Measurements from ENCODE around the gene ALDH1A3.

DNA sequence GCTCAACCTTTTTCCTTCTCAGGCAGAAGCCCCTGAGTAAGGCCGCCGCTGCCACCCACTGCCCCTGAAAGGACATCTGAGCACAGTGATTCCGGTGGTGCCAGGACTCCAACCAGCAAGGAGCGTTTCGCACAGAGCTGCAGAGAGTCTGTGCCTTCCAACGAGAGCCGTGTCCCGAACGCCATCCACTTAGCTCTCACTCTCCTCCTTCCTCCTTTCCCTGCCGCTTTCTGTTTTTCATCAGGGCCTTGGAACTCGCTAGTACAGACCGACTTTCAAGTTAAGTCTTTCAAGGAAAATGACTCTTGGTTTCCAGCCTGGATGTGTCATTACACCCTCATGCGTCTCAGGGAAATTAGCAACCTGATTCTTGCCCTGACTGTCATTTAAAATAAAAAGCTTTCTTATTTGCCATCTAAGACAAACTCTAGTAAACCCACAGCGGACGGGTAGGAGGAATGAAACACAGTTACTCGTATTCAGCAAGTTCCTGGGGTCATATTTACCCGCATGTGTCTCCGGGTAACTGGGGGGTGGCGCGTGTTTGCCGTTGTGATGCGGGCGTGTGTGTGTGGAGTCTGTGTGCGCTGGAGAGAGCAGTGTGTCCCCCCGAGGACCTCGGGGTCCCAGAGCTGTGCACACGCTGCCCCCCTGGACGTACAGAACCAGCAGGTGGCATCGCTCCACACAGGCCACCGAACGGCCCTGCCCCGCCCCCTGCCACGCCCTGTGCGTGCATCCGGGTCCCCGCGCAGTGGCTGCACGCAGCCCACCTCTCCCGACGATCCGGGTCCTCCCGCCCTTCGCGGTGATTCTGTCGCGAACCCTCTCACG lies 30.4 kb upstream of the ALDH1A3 start:
- TF ChIP-seq, protein P1, sequence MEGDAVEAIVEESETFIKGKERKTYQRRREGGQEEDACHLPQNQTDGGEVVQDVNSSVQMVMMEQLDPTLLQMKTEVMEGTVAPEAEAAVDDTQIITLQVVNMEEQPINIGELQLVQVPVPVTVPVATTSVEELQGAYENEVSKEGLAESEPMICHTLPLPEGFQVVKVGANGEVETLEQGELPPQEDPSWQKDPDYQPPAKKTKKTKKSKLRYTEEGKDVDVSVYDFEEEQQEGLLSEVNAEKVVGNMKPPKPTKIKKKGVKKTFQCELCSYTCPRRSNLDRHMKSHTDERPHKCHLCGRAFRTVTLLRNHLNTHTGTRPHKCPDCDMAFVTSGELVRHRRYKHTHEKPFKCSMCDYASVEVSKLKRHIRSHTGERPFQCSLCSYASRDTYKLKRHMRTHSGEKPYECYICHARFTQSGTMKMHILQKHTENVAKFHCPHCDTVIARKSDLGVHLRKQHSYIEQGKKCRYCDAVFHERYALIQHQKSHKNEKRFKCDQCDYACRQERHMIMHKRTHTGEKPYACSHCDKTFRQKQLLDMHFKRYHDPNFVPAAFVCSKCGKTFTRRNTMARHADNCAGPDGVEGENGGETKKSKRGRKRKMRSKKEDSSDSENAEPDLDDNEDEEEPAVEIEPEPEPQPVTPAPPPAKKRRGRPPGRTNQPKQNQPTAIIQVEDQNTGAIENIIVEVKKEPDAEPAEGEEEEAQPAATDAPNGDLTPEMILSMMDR (IDR thresholded peaks at IDR 0.05; ENCODE audit: low read depth, low read length): peak; percentile 43
- TF ChIP-seq POLR2A (IDR thresholded peaks at IDR 0.05; ENCODE audit: extremely low read depth, insufficient read length) (no peak), MYC (IDR thresholded peaks at IDR 0.05; ENCODE audit: low read depth, low read length) (no peak)
- TF ChIP-seq, protein P2, sequence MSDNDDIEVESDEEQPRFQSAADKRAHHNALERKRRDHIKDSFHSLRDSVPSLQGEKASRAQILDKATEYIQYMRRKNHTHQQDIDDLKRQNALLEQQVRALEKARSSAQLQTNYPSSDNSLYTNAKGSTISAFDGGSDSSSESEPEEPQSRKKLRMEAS (IDR thresholded peaks at IDR 0.05; ENCODE audit: low read depth, low read length): no peak
